SU-DHL-6 (cell line): ENCODE results near the gene PRSS38.

ENCODE experiments used
- CTCF ChIP-seq: fragments of 200-600 bp; sonication (generic); IDR thresholded peaks from one replicate; pipeline ENCODE4 v1.5.1; 2017; ENCODE audit warnings: antibody characterized with exemption, mild to moderate bottlenecking, low read length, moderate library complexity; ENCODE audit not compliant: insufficient read depth, poor library complexity, severe bottlenecking
- EZH2phosphoT487 ChIP-seq: fragments of 200-600 bp; sonication (generic), shearing (Covaris generic); conservative IDR thresholded peaks from 2 replicates; pipeline ENCODE4 v1.6.1; 2018; ENCODE audit warnings: mild to moderate bottlenecking, antibody characterized with exemption, low read length, moderate library complexity, mixed read lengths

- TF ChIP-seq CTCF (no peak), EZH2phosphoT487 (no peak)
Observed at GRCh38 chr1:227778401-227778947, 37.0 kb upstream of the PRSS38 start.
